Spleen (tissue), 11 donors: ENCODE measurements around the gene FMN2. TPM values are rescaled to one million over a fixed set of nuclear protein-coding genes. Genes with fewer than 3 reads are reported as not detected.

Experiments
- DNase-seq: peaks from one replicate; pipeline ENCODE4 v3.0.0-alpha.2; 2020
- H3K27ac ChIP-seq, 8 donors: fragments of 200-600 bp; sonication (generic) in 7 of 8; 1 replicate in 4 of 8; 2 replicates in 4 of 8; pipeline versions ENCODE4 v1.5.0 to v1.8.0; 2016 to 2021; ENCODE audit warnings: inconsistent platforms in 4 of 8, mild to moderate bottlenecking in 4 of 8, moderate library complexity in 1 of 8
- H3K27me3 ChIP-seq, 7 donors: fragments of 200-600 bp; sonication (generic) in 6 of 7; replicated peaks in 1 of 7; 1 replicate in 4 of 7; 2 replicates in 3 of 7; pipeline versions ENCODE4 v1.5.0 to v1.8.0; 2016 to 2021; ENCODE audit warnings: inconsistent platforms in 3 of 7, mild to moderate bottlenecking in 1 of 7
- H3K36me3 ChIP-seq, 6 donors: fragments of 200-600 bp; sonication (generic) in 5 of 6; 1 replicate in 4 of 6; 2 replicates in 2 of 6; pipeline versions ENCODE4 v1.5.0 to v1.8.0; 2016 to 2021; ENCODE audit warnings: inconsistent platforms in 2 of 6
- H3K4me1 ChIP-seq, 6 donors: fragments of 200-600 bp; sonication (generic) in 5 of 6; 1 replicate in 3 of 6; 2 replicates in 3 of 6; pipeline versions ENCODE4 v1.5.0 to v1.8.0; 2016 to 2021; ENCODE audit warnings: inconsistent platforms in 3 of 6
- H3K4me3 ChIP-seq, 8 donors: fragments of 200-600 bp; sonication (generic) in 7 of 8; 1 replicate in 4 of 8; 2 replicates in 4 of 8; pipeline versions ENCODE4 v1.5.0 to v1.8.0; 2016 to 2021; ENCODE audit warnings: inconsistent platforms in 4 of 8, mild to moderate bottlenecking in 4 of 8, moderate library complexity in 2 of 8
- H3K9me3 ChIP-seq, 8 donors: fragments of 200-600 bp; sonication (generic) in 7 of 8; 1 replicate in 4 of 8; 2 replicates in 4 of 8; pipeline versions ENCODE4 v1.5.0 to v1.8.0; 2016 to 2021; ENCODE audit warnings: inconsistent platforms in 4 of 8
- CTCF ChIP-seq, 11 experiments: fragments of 200-600 bp in 7 of 11; fragments of 450-650 bp in 4 of 11; sonication (generic) in 4 of 11; IDR thresholded peaks in 8 of 11; conservative IDR thresholded peaks in 3 of 11; 1 replicate in 7 of 11; 2 replicates in 4 of 11; pipeline versions ENCODE4 v1.4.0 to v1.8.0; 2016 to 2021; ENCODE audit warnings: antibody characterized with exemption in 11 of 11, inconsistent platforms in 4 of 11, mild to moderate bottlenecking in 1 of 11
- POLR2A ChIP-seq, 3 donors: fragments of 450-650 bp; IDR thresholded peaks; one replicate each; pipeline ENCODE4 v1.5.1; 2017; ENCODE audit warnings: antibody characterized with exemption in 3 of 3, mild to moderate bottlenecking in 1 of 3
- POLR2AphosphoS5 ChIP-seq, 3 donors: sonication (generic); formaldehyde crosslinking; IDR thresholded peaks; one replicate each; pipeline ENCODE4 v1.5.1; 2017; ENCODE audit warnings: antibody characterized with exemption in 3 of 3
- WGBS, 5 donors: extraction: QIAGEN DNeasy Blood & Tissue Kit in 3 of 5; methylation state at CpG; one replicate each; pipeline versions ENCODE4 v1.1.5 to v1.1.7; 2013 to 2018; 5-methylcytosine and 5-hydroxymethylcytosine counted together
- intact Hi-C: fragments of 100-400 bp; cut with DNase I; formaldehyde crosslinking; loops from one replicate; pipeline ENCODE4 v1.15.0; 2023; ENCODE audit warnings: low total_unique reads
- polyA plus RNA-seq, 3 donors: library from polyadenylated mRNA; stranded (reverse); fragments of 200-250 nt; gene quantifications; one replicate each; pipeline ENCODE4 v1.2.1, GENCODE V29; 2013
- total RNA-seq, 7 donors: library from RNA; depleted of rRNA in 3 of 7; stranded (reverse); fragments of >200 nt in 3 of 7; fragmentation: NEBNext Ultra II Directional in 4 of 7; extraction: Animal tissue kit (Norgen Biotek cat#: 25700) in 4 of 7; gene quantifications; one replicate each; pipeline versions ENCODE4 v1.1.0 to v1.2.1, GENCODE V29; 2016 to 2021
- donor health status: healthy with polysubstance abuse.
- donor health status: DM: no; HTN: no; CAD: no; lungs with moderate emphysema.
- donor health status: DM: no; HTN: no; CAD: no.
- donor health status: Bipolar disorder and iron deficiency.
- donor health status: healthy.
- donor health status: DM: no; HTN: no; CAD: no.
- donor health status: DM: yes; HTN: yes; CAD: no.

FMN2 gene
- total and polyA plus RNA-seq, 10 donors = 0.04 to 0.24 (median 0.12) TPM; not detected in 6

DNA sequence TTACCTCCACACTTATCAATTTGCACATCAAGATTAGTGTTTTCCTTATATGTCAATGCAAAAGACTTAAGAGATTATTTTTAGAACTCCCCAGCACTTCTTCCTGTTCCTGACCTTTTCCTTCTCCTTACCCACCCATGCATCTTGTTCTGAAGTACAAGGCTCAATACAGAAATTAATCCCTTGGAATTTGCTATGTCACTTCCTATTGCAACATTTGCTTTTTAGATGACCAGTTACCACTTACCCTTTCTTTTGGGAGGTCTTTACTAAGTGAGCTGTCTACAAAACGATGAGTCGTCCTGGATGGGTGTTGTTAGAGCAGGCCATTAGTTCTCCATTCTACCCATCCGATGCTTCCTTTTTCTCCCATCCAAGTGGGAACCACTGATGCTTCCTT, 221.2 kb downstream of the FMN2 start:
- Histone ChIP-seq H3K4me3 (no peak overlapping the region), H3K4me1 (no peaks in the 10 kb centered on the region), H3K36me3 (no peaks in the 10 kb centered on the region), H3K9me3 (peaks cover 0 to under 1% (median 0%) of the 10 kb centered on the region in 8 donors), H3K27me3 (no peaks in the 10 kb centered on the region), H3K27ac (no peak overlapping the region)
- no peak for DNase-seq
- 23 to 38% (median 33%) methylated on average over 3 of the region's 3 CpGs for WGBS, 5 donors
- intact Hi-C loops = no loop called here
- TF ChIP-seq POLR2AphosphoS5 (IDR thresholded peaks at IDR 0.05) (no peak), POLR2A (IDR thresholded peaks at IDR 0.05) (no peak), CTCF (IDR thresholded peaks at IDR 0.05 in 8 of 11, conservative IDR thresholded peaks at IDR 0.05 in 3 of 11) (no peak)

DNA sequence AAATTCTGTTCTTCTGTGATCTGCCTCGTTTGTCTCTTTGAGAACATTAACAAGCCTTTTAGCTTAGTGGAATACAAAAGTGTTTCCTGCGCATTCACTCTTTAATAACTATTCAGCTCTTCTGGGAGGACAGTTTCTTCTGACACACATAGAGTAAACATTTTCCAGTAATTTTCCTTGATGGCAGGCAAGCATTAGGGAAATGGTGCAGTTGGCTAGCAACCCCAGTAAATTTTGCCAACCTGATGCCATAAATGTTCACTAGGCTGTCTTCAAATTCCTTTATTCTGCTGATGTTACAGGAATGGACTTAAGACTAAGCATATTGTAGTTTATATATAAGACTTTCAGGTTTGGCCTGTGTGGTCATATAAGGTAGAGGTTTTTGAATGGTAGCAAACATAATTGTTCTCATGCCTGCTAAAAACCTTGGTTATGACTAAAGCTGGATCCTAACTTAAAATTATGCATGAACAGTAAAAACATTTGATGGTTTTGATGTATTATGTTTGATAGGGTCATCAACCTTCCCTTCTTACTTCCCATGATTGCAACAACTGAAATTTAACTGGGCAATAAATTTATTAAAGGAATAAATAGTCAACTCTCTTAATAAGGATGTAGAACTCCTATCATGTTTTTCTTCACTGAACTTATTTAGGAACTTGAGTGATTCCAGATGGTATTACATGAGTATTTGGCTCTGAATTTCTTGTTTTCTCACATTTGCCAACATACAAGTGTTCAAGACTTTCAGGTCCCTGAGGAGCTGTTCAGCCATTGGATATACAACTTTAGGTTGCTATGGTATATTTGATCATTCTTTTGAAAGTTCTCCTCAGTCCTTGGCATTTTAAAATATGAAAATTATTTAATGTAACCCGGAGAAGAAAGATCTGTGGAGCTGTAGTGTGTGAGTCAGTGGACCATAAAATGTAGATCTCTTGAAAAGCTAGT, 223.4 kb downstream of the FMN2 start:
- TF ChIP-seq POLR2A (IDR thresholded peaks at IDR 0.05) = no peak
- TF ChIP-seq POLR2AphosphoS5 (IDR thresholded peaks at IDR 0.05) = no peak
- no peak for TF ChIP-seq CTCF (IDR thresholded peaks at IDR 0.05 in 8 of 11, conservative IDR thresholded peaks at IDR 0.05 in 3 of 11)
- H3K4me3 ChIP-seq = no peak overlapping the region
- DNase-seq = no peak
- H3K9me3 ChIP-seq = peaks cover 0 to 4% (median 0%) of the 10 kb centered on the region in 8 donors
- no peaks in the 10 kb centered on the region for H3K4me1 ChIP-seq
- WGBS, 5 donors = 49 to 63% (median 53%) methylated on average over 3 of the region's 3 CpGs
- H3K27me3 ChIP-seq = no peaks in the 10 kb centered on the region
- no peak overlapping the region for H3K27ac ChIP-seq
- intact Hi-C loops = no loop called here
- H3K36me3 ChIP-seq = no peaks in the 10 kb centered on the region

DNA sequence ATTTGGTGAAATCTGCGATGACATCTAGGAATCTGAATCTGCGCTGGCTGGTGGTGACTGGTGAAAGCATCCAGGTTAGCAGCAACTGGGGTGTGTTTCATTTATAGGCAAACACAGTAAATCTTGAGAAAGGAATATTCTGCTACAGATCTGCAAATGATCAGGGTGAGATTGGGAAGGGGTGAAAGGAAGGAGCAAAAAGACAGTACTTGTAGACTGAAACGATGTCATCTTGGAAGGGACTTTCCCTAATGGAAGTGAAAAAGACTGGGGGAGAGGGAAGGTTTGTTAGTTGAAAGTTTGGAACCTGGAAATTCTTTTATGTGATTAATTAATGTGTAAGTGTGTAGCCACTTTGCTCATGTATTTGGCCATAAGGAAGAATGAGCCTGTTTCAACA, 228.3 kb downstream of the FMN2 start:
- no peak for TF ChIP-seq POLR2AphosphoS5 (IDR thresholded peaks at IDR 0.05)
- TF ChIP-seq POLR2A (IDR thresholded peaks at IDR 0.05) = no peak
- TF ChIP-seq CTCF (IDR thresholded peaks at IDR 0.05 in 8 of 11, conservative IDR thresholded peaks at IDR 0.05 in 3 of 11) = no peak
- H3K4me3 ChIP-seq = no peak overlapping the region
- intact Hi-C loops = no loop called here
- WGBS, 5 donors = 84 to 90% (median 87%) methylated on average over 3 of the region's 3 CpGs
- H3K36me3 ChIP-seq = no peaks in the 10 kb centered on the region
- DNase-seq = no peak
- peaks cover 0 to 11% (median 0%) of the 10 kb centered on the region in 8 donors for H3K9me3 ChIP-seq
- H3K4me1 ChIP-seq = no peaks in the 10 kb centered on the region
- H3K27ac ChIP-seq = no peak overlapping the region
- H3K27me3 ChIP-seq = no peaks in the 10 kb centered on the region

DNA sequence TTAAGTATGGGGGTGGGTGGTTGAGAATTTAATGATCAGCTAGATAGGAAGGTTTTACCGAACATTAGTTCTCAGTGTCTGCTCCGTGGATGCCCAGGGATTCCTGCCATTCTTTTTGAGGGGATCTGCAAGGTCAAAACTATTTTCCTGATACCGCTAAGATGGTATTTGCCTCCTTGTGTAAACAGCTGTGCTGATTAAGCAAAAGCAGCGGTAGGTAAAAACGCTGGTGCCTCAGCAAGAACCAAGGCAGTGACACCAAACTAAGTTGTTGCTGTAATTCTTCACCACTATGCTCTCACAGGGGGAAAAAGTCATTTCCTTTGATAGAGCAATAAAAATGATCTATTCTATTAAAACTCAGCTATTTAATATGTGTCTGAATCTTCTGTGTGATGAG, 229.0 kb downstream of the FMN2 start:
- no peaks in the 10 kb centered on the region for H3K36me3 ChIP-seq
- no peak overlapping the region for H3K4me3 ChIP-seq
- DNase-seq = no peak
- no peak for TF ChIP-seq POLR2A (IDR thresholded peaks at IDR 0.05)
- TF ChIP-seq CTCF (IDR thresholded peaks at IDR 0.05 in 8 of 11, conservative IDR thresholded peaks at IDR 0.05 in 3 of 11) = no peak
- TF ChIP-seq POLR2AphosphoS5 (IDR thresholded peaks at IDR 0.05) = no peak
- intact Hi-C loops = no loop called here
- H3K27ac ChIP-seq = no peak overlapping the region
- WGBS, 5 donors = 58 to 70% (median 61%) methylated on average over 5 of the region's 5 CpGs
- no peaks in the 10 kb centered on the region for H3K4me1 ChIP-seq
- H3K9me3 ChIP-seq = peaks cover 0 to 11% (median 0%) of the 10 kb centered on the region in 8 donors
- no peaks in the 10 kb centered on the region for H3K27me3 ChIP-seq
